HTR-8/SVneo (cell line): Measurements from ENCODE around the gene RAB7A.
A peak's percentile ranks its signal among the peaks of the same experiment; 100 is the strongest.
"Not testable (repeated sequence)": the region's sequence is repeated elsewhere in the genome, so short reads cannot be mapped to it uniquely, and the experiment has no call there.

Source experiments
- DNase-seq: peaks from one replicate; pipeline ENCODE4 v3.0.0; 2011; ENCODE audit warnings: low spot score, mixed read lengths; ENCODE audit not compliant: insufficient read length
- FAIRE-seq: peaks from 2 replicates; lab custom pipeline; 2011; peaks lifted over from hg19 to GRCh38; lab: Jason Lieb, UNC

RAB7A gene

DNA sequence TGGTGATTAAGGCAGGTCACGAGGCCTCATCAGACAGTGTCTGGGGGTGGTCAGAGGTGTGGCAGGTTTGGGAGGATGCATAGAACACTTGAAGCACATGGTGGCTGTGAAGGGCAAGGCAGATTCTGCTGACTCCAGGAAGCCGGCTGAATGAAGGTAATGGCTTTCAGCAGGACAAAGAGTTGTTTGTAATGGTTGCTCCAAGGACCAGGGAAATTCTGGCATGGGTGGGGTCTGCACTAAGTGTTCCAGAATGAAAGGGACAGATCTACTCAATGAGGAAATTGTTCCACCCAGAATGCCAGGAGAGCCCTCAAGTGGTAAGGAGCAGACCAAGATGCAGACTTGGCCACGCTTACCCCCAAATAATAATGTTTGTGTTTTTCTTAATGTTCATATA lies 82.7 kb downstream of the RAB7A start:
- FAIRE-seq (no peak), DNase-seq (no peak)

DNA sequence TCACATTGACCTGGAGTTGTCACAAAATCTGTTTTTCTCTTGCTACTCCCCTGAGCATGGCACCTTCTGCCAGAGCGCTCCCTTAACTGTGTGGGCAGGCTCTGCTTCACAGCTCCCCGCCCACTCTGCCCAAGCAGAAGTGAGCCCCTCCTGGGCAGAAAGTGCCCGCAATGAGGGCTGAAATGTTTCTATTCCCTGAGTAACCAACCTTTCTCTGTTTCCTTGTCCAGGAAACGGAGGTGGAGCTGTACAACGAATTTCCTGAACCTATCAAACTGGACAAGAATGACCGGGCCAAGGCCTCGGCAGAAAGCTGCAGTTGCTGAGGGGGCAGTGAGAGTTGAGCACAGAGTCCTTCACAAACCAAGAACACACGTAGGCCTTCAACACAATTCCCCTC lies 87.1 kb downstream of the RAB7A start:
- DNase-seq (no peak), FAIRE-seq (no peak)

DNA sequence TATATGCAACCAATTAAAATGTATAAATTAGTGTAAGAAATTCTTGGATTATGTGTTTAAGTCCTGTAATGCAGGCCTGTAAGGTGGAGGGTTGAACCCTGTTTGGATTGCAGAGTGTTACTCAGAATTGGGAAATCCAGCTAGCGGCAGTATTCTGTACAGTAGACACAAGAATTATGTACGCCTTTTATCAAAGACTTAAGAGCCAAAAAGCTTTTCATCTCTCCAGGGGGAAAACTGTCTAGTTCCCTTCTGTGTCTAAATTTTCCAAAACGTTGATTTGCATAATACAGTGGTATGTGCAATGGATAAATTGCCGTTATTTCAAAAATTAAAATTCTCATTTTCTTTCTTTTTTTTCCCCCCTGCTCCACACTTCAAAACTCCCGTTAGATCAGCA lies 88.1 kb downstream of the RAB7A start:
- no peak for FAIRE-seq
- no peak for DNase-seq

DNA sequence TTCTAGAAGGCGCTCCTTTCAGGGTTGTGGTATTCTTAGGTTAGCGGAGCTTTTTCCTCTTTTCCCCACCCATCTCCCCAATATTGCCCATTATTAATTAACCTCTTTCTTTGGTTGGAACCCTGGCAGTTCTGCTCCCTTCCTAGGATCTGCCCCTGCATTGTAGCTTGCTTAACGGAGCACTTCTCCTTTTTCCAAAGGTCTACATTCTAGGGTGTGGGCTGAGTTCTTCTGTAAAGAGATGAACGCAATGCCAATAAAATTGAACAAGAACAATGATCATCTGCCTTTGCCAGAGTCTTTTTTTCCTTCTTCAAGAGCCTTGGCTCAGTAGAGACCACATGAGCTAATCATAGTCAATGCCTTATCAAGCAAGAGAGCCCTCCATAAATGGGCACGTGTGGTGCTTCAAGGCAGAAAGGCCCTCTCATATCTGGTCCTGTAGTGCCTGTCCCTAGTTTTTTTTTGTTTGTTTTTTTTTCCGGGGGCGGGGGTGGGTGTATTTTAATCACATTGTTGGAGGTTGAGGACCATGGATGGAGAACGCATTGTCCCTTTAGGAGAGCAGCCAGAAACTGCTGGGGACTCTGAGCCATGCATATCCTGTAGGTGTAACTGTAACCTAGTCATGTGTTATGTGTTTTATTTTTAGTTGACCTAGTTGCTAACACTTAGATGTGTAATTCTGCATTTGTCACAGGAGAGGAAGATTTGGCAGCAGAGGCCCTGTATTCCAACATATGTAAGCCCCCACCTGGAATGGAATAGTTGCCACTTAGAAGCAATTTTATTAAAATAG lies 88.7 kb downstream of the RAB7A start:
- no peak for FAIRE-seq
- no peak for DNase-seq

DNA sequence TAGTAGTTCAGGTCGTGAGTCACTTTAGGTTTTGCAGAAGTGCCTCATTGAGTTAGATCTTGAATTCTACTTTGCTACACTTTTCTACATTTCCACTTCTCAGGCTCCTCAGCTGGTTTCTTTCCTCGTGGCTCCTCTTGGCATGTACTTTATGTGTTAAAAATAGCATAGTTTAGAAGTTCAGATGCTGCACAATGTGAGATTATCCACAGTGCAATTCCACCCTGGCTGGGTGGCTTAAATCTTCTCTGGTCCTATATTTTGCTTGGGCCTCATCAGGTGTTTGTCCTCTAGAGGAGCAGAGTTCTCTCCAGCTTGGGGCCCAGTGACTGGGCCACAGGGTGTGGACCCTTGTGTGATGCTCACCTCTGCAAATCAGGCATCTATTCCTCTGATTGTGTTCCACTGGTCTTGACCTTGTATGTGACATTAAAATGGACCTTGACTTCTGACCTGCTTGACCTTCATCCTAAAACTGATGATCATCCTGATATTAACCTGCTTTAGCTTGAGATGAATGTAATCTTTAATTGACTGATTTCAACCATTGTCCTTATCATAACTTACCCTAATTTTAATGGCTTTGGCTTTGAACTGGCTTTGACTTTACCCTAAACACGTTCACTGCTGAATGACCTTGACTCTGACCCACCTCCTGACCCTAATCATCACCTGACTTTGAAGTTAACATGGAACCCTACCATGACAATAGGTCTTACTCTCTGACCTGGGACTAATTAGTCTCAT lies 89.5 kb downstream of the RAB7A start:
- DNase-seq (no peak), FAIRE-seq (no peak)

DNA sequence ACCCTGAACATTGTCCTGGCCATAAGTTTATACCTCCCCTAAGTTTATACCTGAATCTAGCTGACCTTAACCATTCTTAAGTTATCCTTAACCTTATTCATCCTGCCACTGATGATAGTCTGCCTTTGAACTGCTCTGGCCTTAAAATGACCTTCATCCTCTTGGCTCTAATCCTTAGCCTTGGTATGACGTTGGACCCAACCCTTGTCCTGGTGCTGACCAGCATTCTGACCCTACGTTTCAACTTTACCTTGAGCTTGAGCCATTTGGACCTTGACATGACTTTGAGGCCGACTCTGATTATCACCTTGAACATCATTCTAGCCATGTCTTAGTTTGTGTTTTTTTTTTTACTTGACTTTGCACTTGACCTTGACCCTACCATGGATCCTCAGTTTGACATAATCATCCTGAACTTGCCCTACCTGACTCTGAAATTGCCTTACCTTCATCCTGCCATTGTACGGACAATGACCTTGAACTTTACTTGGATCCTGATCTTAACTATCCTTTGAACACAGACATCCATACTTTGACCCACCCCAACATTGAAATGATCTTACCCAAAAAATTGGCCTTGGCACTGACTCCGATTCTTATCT lies 92.3 kb downstream of the RAB7A start:
- DNase-seq (no peak), FAIRE-seq (peak; percentile 26)

DNA sequence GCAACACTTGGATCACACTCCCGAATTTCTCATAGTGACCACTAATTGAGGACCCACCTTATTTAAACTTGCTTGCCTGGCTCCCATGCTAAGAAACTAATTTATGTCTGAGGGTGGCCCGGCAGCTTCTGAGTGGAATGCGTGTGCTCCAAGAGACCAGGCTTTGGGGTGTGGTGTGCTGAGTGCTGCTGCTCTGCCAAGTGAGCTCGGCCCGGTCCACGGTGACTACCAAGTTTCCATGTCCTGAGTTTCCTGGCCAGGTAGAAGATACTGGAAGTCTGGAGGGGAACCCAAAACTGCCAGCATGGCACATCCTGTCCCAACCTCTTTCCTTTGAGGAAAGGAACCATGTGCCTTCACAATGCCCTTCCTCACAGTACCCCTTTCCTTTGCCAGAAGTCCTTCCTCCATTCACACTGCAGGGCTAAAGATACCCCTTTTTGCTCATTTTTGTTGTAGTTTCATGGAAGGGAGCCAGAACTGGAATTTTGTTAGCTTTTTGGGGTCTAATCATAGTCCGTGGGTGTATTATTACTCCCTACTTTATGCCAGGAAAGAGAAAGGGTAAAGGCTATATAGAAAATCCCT lies 94.4 kb downstream of the RAB7A start:
- FAIRE-seq (no peak), DNase-seq (no peak)

DNA sequence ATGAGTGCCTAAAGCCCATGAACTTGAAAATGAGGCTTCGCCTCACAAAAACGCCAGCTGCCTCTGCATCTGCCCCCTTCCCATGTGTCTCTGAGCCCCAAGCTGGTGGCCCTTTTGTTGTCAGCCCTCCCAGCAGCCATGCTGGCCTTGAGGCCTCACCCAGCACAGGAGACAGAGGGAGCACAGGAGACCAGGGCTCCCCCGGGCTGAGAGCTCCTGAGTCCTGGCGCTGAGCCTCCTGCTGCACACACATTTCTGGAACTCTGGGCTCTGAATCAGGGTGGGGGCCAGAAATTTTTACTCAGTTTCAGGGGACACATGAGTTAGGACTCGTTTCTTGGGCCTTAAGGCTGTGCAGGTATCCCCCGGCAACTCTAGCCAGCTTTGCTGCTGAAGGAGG lies 97.0 kb downstream of the RAB7A start:
- DNase-seq (no peak), FAIRE-seq (no peak)

DNA sequence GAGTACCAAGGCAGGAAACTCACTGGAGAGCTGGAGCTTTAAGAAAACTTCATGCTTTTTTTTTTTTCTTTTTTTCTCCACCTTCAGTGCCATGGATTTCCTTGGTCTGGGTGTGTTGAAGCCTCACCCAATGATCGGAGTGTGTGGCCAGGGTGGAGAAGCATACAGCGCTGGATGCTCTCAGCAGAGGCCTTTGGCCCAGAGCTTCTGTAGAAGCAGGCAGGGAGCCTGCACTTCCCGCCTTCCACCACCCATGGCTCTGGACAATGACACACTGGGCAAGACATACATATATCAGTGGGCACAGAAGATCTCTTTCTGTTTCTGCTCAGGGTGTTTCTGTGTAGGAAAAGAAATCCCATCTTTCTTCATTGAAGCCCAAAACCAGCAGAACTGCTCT lies 97.6 kb downstream of the RAB7A start:
- FAIRE-seq (no peak), DNase-seq (no peak)

DNA sequence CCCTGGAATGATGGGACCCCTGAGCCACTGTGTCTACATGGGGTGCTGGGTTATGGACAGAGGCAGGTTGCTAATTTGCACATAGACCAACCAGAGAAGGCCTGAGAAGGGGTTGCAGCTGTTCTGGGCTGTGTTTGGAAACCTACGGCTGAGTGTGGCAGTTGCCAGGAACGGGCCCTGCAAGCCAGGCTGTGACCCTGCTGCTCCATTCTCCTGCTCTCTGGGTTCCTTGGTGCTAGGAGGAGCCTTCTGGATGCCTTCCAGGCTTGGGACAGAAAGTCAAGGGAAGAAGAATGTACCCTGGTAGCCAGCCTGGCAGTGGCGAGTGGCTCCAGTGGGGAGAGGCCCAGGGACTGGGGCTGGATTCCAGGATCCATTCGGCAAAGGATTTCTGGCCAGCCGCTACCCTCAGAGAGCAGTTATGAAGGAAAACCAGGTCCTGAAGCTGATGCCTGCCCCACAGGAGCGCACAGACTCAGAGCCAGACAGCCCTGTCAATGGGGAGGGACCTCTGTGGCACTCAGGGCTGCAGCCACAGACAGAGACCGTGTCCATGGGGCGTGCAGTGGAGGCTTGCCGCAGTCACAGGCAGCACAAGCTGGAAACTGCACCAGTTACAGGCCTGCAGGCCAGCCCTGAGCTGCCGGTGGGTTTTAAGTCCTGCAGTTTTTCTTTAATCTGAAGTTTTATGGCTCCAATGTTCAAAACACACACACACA lies 98.3 kb downstream of the RAB7A start:
- FAIRE-seq (no peak), DNase-seq (no peak)

DNA sequence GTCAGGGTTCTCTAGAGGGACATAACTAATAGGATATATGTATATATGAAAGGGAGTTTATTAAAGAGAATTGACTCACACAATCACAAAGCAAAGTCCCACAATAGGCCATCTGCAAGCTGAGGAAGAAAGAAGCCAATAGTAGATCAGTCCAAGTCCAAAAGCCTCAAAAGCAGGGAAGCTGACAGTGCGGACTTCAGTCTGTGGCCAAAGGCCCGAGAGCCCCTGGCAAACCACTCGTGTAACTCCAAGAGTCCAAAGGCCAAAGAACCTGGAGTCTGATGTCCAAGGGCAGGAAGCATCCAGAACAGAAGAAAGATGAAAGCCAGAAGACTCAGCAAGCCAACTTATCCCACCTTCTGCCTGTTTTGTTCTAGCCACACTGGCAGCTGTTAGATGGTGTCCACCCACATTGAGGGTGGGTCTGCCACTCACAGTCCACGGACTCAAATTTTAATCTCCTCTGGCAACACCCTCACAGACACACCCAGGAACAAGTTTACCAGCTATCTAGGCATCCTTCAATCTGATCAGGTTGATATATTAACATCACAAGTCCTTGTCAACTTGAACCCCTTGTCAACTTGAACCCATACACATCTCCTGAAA lies 99.2 kb downstream of the RAB7A start:
- FAIRE-seq (no peak), DNase-seq (no peak)

DNA sequence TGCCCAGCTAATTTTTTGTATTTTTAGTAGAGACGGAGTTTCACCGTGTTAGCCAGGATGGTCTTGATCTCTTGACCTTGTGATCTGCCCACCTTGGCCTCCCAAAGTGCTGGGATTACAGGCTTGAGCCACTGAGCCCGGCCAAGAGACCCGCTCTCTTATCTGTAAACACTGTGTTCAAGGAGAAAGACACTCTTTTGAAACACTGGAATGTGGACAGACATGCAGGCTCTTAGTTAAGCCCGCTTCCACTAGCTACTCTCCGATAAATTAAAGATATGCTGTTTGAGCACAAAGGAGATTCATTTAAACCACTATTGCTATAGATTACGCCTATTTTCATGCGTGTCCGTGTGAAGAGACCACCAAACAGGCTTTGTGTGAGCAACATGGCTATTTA lies 103.1 kb downstream of the RAB7A start:
- FAIRE-seq, DNase-seq: not testable (repeated sequence)

DNA sequence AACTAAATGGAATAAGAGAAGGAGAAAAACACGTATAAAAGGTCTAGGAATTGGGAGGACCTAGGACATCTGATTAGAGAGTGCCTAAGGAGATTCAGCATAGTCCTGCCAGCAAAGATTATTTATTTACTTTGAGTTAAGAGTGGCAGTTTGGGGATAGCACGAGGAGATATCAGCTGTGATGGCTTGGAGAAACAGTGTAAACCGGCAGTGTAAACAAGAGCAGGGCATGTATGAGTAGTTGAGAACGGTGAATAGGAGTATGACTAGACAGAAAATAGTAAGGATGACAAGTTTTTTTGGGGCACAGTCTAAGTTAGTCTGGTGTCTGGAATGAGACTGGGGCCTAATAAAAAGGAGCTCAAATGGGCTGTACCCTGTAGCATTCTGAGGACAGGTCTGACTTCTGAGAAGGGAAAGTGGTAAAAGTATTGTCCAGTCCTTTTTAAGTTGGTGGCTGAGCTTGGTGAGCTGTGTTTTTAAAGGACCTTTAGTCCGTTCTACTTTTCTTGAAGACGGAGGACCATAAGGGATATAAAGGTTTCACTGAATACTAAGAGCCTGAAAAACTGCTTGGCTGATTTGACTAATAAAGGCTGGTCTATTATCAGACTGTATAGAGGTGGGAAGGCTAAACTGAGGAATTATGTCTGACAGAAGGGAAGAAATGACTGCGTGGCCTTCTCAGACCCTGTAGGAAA lies 104.1 kb downstream of the RAB7A start:
- not testable (repeated sequence) for FAIRE-seq, DNase-seq

DNA sequence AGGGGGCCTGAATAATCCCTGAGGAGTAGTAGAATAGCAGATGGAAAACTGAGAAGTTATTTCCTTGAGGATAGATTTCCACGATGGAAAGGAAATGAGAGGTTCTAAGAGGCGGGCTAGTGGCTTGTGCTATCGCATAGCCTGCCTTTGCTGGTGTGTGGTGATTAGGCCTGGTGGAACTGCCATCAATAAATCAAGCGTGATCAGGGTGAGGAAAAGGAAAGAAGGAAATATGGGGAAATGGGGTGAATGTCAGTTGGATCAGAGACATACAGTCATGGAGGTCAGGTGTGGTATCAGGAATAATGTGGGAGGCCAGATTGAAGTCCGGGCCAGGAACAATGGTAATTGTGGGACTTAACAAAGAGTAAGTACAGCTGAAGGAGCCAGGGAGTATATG lies 104.8 kb downstream of the RAB7A start:
- not testable (repeated sequence) for DNase-seq, FAIRE-seq

DNA sequence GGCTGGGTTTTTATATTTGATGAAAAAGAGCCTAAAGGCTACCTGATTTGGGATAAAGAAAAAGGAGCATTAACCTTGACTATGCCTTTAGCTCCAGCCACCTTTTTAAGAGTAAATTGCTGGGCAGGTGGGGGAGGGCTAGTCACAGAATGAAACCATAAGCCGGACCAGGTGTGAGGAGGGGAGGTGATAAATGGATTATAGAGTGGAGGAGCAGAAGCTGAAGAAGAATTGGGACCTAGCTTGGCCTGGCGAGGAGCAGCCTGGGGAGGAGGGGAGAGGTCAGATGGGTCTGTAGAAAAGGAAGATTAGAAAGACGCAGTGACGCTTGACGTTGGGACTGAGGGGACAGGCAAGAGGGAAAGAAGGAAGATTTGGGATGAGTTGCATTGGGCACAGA lies 107.0 kb downstream of the RAB7A start:
- not testable (repeated sequence) for DNase-seq, FAIRE-seq

DNA sequence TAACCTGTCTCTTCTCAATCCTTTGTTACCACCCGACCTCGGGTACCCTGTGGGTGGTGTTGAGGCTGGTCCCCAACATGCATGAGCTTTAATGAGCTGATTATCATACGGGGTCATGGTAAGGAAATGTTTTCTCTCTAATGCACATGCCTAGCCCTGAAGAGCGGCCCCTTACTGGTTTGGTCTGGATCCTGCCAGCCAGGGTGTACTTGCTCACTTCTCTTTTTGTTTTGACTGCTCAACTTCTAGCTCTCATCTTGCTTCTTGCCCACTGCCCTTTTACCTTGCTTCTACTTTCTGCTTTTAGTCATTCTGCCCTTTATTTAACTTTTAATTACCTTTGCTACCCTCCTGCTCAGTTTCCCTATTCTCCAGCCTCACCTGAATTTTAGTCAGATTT lies 109.1 kb downstream of the RAB7A start:
- DNase-seq, result no peak

DNA sequence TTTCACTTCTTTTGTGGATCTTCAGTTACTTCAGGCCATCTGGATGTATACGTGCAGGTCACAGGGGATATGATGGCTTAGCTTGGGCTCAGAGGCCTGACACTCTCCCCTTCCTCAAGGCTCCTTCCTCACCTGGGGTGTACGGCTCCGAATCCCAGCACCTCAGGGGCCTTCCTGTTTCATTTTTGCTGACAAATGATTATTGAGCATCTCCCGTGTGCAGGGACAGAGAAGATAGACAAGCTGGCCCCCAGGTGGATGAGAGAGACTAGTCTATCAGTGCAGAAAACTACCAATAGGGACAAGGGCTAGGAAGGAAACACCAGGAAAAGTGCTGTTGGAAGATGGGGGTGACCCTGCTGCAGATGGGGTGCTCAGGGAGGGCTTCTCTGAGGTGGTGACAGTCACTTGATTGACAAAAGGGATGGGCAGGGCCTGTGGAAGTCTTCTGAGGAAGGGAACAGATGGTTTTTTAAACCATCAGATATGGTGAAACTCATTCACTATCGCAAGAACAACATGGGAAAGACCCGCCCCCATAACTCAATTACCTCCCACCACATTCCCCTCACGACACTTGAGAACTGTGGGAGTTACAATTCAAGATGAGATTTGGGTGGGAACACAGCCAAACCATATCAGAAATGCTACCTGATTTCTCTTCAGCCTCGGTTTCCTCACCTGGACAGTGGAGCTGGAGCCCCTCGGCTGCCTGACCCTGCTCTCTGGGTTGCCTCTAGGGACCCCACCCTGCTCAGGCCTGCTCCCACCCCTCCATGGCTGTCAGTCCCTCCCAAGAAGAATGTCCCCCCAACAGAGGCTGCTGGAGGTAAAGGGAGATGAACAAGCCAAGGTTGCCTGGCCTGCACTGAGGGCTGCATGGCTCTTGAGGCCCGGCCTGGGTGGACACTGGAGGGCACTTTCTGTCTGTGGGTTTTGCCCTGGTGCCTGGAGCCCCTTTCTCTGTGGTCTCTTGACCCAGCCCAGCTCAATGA lies 116.2 kb downstream of the RAB7A start:
- FAIRE-seq, result no peak
- no peak for DNase-seq

More for the DNA sequence above, 109.1 kb downstream of the RAB7A start:
- FAIRE-seq, result no peak

DNA sequence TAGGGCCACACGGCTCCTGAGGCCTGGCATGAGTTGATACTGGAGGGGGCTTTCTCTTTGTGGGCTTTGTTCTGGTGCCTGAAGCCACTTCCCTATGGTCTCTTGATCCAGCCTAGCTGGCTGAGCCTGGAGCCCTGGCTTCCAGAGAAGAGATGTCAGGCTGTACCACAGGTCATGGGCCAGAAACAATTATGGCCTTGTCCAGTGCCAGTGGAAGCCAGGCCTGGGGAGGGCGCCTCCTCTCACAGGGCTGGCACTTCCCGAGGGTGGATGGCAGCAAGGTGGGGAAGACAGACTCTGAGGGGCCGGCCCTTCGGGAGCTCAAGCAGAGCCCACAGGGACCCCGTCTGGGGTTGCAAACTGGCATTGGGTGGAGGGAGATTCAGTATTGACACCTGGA lies 118.5 kb downstream of the RAB7A start:
- DNase-seq (no peak), FAIRE-seq (no peak)
